AG04449 (cell line): ENCODE results near the gene LACRT.
A peak's percentile ranks its signal among the peaks of the same experiment; 100 is the strongest.

Experiments
- CTCF ChIA-PET: fragments of 350-600 bp; formaldehyde crosslinking; extraction: SDS; loops from one replicate; lab custom pipeline; 2021; ENCODE audit warnings: antibody characterized with exemption; lab: Yijun Ruan, JAX
- POLR2A ChIA-PET: fragments of 400-600, 350-600 bp; formaldehyde crosslinking; extraction: SDS; loops from one replicate; lab custom pipeline; 2020; ENCODE audit warnings: antibody characterized with exemption, inconsistent platforms; lab: Yijun Ruan, JAX
- DNase-seq: peaks from one replicate; pipeline ENCODE4 v3.0.0-alpha.2; 2010; ENCODE audit warnings: low read depth, low spot score
- H3K4me3 ChIP-seq: 2 replicates; pipeline ENCODE4 v1.5.1; 2011; ENCODE audit warnings: low read depth, mild to moderate bottlenecking, control low read depth, low read length
- TF ChIP-seq, protein P1 (sequence below): IDR thresholded peaks from one replicate; pipeline ENCODE4 v1.5.1; 2011; ENCODE audit warnings: mild to moderate bottlenecking, moderate library complexity, low read length, control low read depth, inconsistent platforms; ENCODE audit not compliant: insufficient read depth; ENCODE audit errors: missing control alignments

The LACRT gene

DNA sequence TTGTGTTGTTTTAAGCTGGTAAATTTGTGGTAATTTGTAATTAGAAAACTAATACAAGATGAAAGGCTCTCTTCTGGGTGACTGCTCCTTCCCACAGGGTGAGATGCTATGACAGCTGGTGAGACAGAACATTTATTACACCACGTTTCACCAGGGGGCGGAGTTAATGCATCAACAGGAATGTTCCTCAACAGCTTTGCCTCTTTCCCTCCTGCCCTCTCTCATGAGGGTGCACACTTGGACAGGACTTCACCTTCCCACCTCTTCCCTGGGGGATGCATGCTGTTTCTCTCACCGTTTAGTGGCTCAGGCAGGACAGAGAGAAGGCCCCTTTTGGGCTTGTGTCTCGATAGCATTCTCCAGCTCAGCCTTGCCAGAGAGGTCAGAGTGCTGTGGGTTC is 32.9 kb downstream of the LACRT start:
- TF ChIP-seq, protein P1, sequence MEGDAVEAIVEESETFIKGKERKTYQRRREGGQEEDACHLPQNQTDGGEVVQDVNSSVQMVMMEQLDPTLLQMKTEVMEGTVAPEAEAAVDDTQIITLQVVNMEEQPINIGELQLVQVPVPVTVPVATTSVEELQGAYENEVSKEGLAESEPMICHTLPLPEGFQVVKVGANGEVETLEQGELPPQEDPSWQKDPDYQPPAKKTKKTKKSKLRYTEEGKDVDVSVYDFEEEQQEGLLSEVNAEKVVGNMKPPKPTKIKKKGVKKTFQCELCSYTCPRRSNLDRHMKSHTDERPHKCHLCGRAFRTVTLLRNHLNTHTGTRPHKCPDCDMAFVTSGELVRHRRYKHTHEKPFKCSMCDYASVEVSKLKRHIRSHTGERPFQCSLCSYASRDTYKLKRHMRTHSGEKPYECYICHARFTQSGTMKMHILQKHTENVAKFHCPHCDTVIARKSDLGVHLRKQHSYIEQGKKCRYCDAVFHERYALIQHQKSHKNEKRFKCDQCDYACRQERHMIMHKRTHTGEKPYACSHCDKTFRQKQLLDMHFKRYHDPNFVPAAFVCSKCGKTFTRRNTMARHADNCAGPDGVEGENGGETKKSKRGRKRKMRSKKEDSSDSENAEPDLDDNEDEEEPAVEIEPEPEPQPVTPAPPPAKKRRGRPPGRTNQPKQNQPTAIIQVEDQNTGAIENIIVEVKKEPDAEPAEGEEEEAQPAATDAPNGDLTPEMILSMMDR: no peak
- ChIA-PET POLR2A (no interaction called here), CTCF (interaction anchor here (0.8 to 4.3 kb wide), 4 partner anchors 13 to 100 kb away, joined by 3 to 24 read pairs (median 3); no protein-coding TSS in a partner anchor)
- no peak overlapping the region for H3K4me3 ChIP-seq
- DNase-seq: no peak

DNA sequence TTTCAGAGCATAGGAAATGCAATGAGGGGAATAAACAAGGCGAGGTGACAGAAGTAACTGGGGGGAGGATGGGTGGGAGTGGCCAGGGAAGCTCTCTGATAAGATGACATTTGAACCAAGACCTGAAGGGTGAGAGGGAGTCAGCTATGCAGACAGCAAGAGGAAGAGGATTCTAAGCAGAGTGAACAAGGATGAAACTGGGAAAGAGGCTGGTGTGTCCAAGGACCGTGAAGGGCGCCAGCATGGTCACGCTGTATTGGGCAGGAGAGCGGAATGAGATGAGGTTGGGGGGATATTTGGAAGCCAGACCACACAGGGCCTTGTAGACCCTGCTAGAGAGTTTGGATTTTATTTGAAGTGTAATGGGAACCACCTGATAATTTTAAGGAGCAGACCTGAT is 35.7 kb downstream of the LACRT start:
- ChIA-PET CTCF (interaction anchor here (0.8 to 5.8 kb wide), 5 partner anchors 11 to 359 kb away, joined by 3 to 81 read pairs (median 3); no protein-coding TSS in a partner anchor), POLR2A (no interaction called here)

DNA sequence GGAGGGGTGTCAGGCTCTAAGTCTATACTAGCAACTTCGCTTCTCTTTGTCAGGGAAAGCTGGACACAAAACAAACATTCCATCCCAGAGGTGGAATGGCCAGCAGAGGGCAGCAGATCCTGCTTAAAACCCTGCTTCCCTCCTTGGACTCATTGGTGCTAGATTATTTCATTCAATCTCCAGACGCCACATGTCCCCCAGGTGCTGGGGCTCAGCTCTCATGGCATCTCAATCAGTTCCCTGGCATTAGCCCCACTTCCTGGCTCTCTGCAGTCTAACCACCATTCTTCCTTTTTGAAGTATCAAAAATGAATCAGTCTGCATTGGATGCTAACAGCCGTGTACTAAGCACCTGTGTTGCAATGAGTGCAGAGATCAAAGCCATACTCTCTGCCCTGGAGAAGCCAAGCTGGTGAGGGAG is 38.2 kb downstream of the LACRT start:
- DNase-seq: no peak
- TF ChIP-seq, protein P1: peak; percentile 75
- CTCF ChIA-PET: interaction anchor here (1.0 to 5.8 kb wide), 8 partner anchors 9 to 30 kb away, joined by 3 to 81 read pairs (median 6); no protein-coding TSS in a partner anchor
- no peak overlapping the region for H3K4me3 ChIP-seq
- POLR2A ChIA-PET: no interaction called here

More for the DNA sequence above, 35.7 kb downstream of the LACRT start:
- TF ChIP-seq, protein P1: no peak
- no peak for DNase-seq
- H3K4me3 ChIP-seq: no peak overlapping the region

DNA sequence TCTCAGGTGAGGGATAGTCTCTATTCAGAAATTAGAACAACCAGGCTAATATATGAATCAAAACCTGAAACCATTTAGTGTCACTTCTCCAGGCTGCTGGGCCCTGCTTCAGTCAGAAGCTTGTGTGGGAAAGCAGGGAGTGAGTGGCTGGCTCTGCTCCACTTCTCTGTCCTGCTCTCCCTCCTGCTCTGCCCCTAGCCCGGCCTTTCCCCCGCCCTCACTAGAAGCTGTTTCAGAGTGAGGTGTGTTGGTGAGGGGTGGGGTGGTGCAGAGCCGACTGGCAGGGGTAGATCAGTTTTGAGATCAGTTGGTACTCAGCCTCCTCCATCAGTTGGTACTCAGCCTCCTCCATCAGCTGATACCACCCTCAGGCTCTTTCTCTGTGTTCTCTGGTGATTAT is 39.2 kb downstream of the LACRT start:
- H3K4me3 ChIP-seq: no peak overlapping the region
- DNase-seq: no peak
- POLR2A ChIA-PET: no interaction called here
- TF ChIP-seq, protein P1: no peak
- CTCF ChIA-PET: interaction anchor here (1.1 to 5.8 kb wide), 6 partner anchors 8 to 27 kb away, joined by 3 to 81 read pairs (median 10); no protein-coding TSS in a partner anchor

DNA sequence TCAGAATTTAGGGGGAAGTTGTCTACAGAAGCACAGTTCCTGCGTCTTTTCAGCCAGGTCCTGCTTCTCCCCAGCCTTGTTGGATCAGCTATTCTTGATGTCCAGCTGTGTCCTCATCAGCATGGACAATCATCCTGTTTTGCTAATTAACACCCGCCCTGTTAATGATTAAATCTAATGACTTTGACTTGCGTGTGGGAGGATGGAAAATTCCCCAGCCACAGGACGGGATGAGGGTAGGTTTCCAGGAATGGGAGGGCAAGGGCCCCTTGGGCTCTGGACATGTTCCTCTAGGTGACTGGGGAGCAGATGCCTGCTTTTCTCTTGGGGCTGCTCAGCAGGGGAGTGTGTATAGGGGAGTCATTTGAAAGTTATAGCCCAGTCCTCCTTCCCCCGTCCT is 41.0 kb downstream of the LACRT start:
- no peak for DNase-seq
- ChIA-PET CTCF (interaction anchor here (0.7 to 4.7 kb wide), 4 partner anchors 9 to 16 kb away, joined by 3 to 31 read pairs (median 6); no protein-coding TSS in a partner anchor), POLR2A (no interaction called here)
- TF ChIP-seq, protein P1: no peak
- no peak overlapping the region for H3K4me3 ChIP-seq

DNA sequence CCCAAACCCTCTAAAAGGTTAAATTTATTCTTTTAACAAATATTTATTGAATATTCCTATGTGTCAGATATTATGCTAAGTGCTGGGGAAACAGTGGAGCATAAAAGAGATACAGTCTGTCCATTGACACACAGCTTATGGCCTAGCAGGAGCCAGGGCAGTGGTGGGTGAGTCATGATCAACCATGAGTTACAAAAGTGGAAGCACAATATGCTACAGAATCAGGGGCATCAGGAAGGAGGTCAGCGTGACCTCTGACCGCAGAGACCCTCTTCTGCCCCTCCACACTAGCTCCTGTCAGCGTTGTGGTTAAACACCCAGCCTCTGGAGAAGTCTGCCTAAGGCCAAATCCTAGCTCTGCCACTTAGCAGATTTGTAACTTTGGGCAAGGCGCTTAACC is 41.6 kb downstream of the LACRT start:
- no peak overlapping the region for H3K4me3 ChIP-seq
- ChIA-PET POLR2A (no interaction called here), CTCF (interaction anchor here (0.7 to 4.7 kb wide), 4 partner anchors 9 to 15 kb away, joined by 3 to 31 read pairs (median 6); no protein-coding TSS in a partner anchor)
- TF ChIP-seq, protein P1: no peak
- no peak for DNase-seq
